Fibroblast of villous mesenchyme (primary cell): ENCODE data around the gene THOC7. TPM values are rescaled to one million over a fixed set of nuclear protein-coding genes. Genes with fewer than 3 reads are reported as not detected.

Experiments
- DNase-seq: peaks from one replicate; pipeline ENCODE4 v3.0.0-alpha.2; 2010; ENCODE audit warnings: low read depth
- H3K4me3 ChIP-seq: 2 replicates; pipeline ENCODE4 v1.5.1; 2011; ENCODE audit warnings: low read depth, mild to moderate bottlenecking, low read length
- CTCF ChIP-seq: IDR thresholded peaks from 2 replicates; pipeline ENCODE4 v1.5.1; 2012; ENCODE audit warnings: low read depth, mild to moderate bottlenecking, low read length; ENCODE audit not compliant: insufficient read depth
- total RNA-seq: library from RNA; depleted of rRNA; stranded (reverse); fragments of >200 nt; gene quantifications from 2 replicates; pipeline ENCODE4 v1.2.3, GENCODE V29; 2012

The THOC7 gene
- total RNA-seq, 1 donor = 47.9 TPM

- H3K4me3 ChIP-seq = no peak overlapping the region
- no peak for TF ChIP-seq CTCF
- no peak for DNase-seq
Measured at GRCh38 chr3:63896332-63897030, 32.9 kb upstream of the THOC7 start.

GRCh38 chr3:63895422-63896189, 32.0 kb upstream of the THOC7 start:
- no peak overlapping the region for H3K4me3 ChIP-seq
- DNase-seq = no peak
- TF ChIP-seq CTCF = no peak

GRCh38 chr3:63892773-63893352, 29.3 kb upstream of the THOC7 start:
- TF ChIP-seq CTCF = no peak
- DNase-seq = no peak
- no peak overlapping the region for H3K4me3 ChIP-seq

- no peak for TF ChIP-seq CTCF
- no peak for DNase-seq
- H3K4me3 ChIP-seq = no peak overlapping the region
Measured at GRCh38 chr3:63891518-63891917, 27.9 kb upstream of the THOC7 start.

- no peak for TF ChIP-seq CTCF
- DNase-seq = no peak
Measured at GRCh38 chr3:63886858-63887257, 23.3 kb upstream of the THOC7 start.

GRCh38 chr3:63880653-63881052, 17.0 kb upstream of the THOC7 start:
- no peak for TF ChIP-seq CTCF
- no peak overlapping the region for H3K4me3 ChIP-seq
- DNase-seq = no peak

More at GRCh38 chr3:63886858-63887257, 23.3 kb upstream of the THOC7 start:
- no peak overlapping the region for H3K4me3 ChIP-seq
